Upper lobe of left lung (tissue), 6 donors: ENCODE data around the gene FOXN4. TPM values are rescaled to one million over a fixed set of nuclear protein-coding genes. Genes with fewer than 3 reads are reported as not detected.

Experiments used
- ATAC-seq, 2 donors: fragments of 200-7000 bp; cut with Tn5 transposase; one replicate each; pipeline ENCODE4 v1.9.1; 2022; ENCODE audit warnings: mild to moderate bottlenecking in 2 of 2, moderate library complexity in 2 of 2; ENCODE audit not compliant: low FRiP score in 2 of 2
- DNase-seq, 2 donors: peaks; one replicate each; pipeline ENCODE4 v3.0.0-alpha.2; 2019 to 2020
- H3K27ac ChIP-seq, 4 donors: fragments of 200-600 bp; sonication (generic); one replicate each; pipeline ENCODE4 v1.5.1; 2016 to 2019
- H3K27me3 ChIP-seq, 4 donors: fragments of 200-600 bp; sonication (generic); one replicate each; pipeline ENCODE4 v1.5.1; 2017 to 2019
- H3K36me3 ChIP-seq, 4 donors: fragments of 200-600 bp; sonication (generic); one replicate each; pipeline ENCODE4 v1.5.1; 2016 to 2019
- H3K4me1 ChIP-seq, 4 donors: fragments of 200-600 bp; sonication (generic); one replicate each; pipeline ENCODE4 v1.5.1; 2018 to 2019
- H3K4me3 ChIP-seq, 4 donors: fragments of 200-600 bp; sonication (generic); one replicate each; pipeline ENCODE4 v1.5.1; 2017 to 2019; ENCODE audit warnings: mild to moderate bottlenecking in 2 of 4, moderate library complexity in 1 of 4
- H3K9me3 ChIP-seq, 4 donors: fragments of 200-600 bp; sonication (generic); one replicate each; pipeline ENCODE4 v1.5.1; 2018 to 2019
- CTCF ChIP-seq, 6 experiments: fragments of 450-650 bp in 4 of 6; fragments of 200-600 bp in 2 of 6; sonication (generic) in 2 of 6; IDR thresholded peaks; one replicate each; pipeline ENCODE4 v1.5.1; 2016 to 2019; ENCODE audit warnings: antibody characterized with exemption in 6 of 6
- EP300 ChIP-seq, 4 donors: sonication (generic); formaldehyde crosslinking; IDR thresholded peaks; one replicate each; pipeline ENCODE4 v1.5.1; 2017; ENCODE audit warnings: antibody characterized with exemption in 4 of 4, control low read depth in 2 of 4
- POLR2A ChIP-seq, 4 donors: fragments of 450-650 bp; IDR thresholded peaks; one replicate each; pipeline ENCODE4 v1.5.1; 2016 to 2017; ENCODE audit warnings: antibody characterized with exemption in 4 of 4, mild to moderate bottlenecking in 2 of 4
- POLR2AphosphoS5 ChIP-seq, 2 donors: sonication (generic); formaldehyde crosslinking; IDR thresholded peaks; one replicate each; pipeline ENCODE4 v1.5.1; 2017; ENCODE audit warnings: antibody characterized with exemption in 2 of 2
- WGBS, 2 donors: methylation state at CpG; one replicate each; pipeline ENCODE4 v1.1.5; 2017 to 2018; 5-methylcytosine and 5-hydroxymethylcytosine counted together
- total RNA-seq, 6 donors: library from RNA; depleted of rRNA in 4 of 6; stranded (reverse); fragments of >200 nt in 4 of 6; gene quantifications; one replicate each; pipeline versions ENCODE4 v1.1.0 to v1.2.1, GENCODE V29; 2016 to 2021
- donor health status: DM: no; HTN: no; CAD: no; lungs with moderate emphysema.
- donor health status: DM: no; HTN: yes; CAD: no; lungs with severe emphysema.

FOXN4 gene
- total RNA-seq, 6 donors from 2014 or later, result 0.49 to 5.2 (median 1.1) TPM; not detected in 3

GRCh38 chr12:109277255-109277898, 31.7 kb downstream of the FOXN4 start:
- TF ChIP-seq POLR2AphosphoS5 (IDR thresholded peaks at IDR 0.05) (no peak), POLR2A (IDR thresholded peaks at IDR 0.05) (no peak), EP300 (IDR thresholded peaks at IDR 0.05) (no peak)
- ATAC-seq (no peak), DNase-seq (no peak)
- WGBS, 2 donors, result 89 to 91% methylated on average over 6 to 8 of the region's 8 CpGs
- Histone ChIP-seq H3K4me1 (peaks cover 0 to 5% (median 1%) of the 10 kb centered on the region in 4 donors), H3K36me3 (no peaks in the 10 kb centered on the region), H3K4me3 (no peak overlapping the region), H3K9me3 (no peaks in the 10 kb centered on the region), H3K27me3 (no peaks in the 10 kb centered on the region), H3K27ac (no peak overlapping the region)

GRCh38 chr12:109276160-109276559, 32.9 kb downstream of the FOXN4 start:
- no peaks in the 10 kb centered on the region for H3K9me3 ChIP-seq
- ATAC-seq (no peak), DNase-seq (no peak)
- no peak overlapping the region for H3K4me3 ChIP-seq
- H3K27ac ChIP-seq, result no peak overlapping the region
- TF ChIP-seq EP300 (IDR thresholded peaks at IDR 0.05) (no peak), CTCF (IDR thresholded peaks at IDR 0.05) (no peak), POLR2AphosphoS5 (IDR thresholded peaks at IDR 0.05) (no peak), POLR2A (IDR thresholded peaks at IDR 0.05) (no peak)
- peaks cover 0 to 5% (median 1%) of the 10 kb centered on the region in 4 donors for H3K4me1 ChIP-seq
- no peaks in the 10 kb centered on the region for H3K27me3 ChIP-seq
- H3K36me3 ChIP-seq, result no peaks in the 10 kb centered on the region
- WGBS, 2 donors, result 93 to 95% methylated on average over 5 of the region's 5 CpGs

- WGBS, 2 donors, result 66 to 71% methylated on average over 4 of the region's 4 CpGs
- TF ChIP-seq POLR2AphosphoS5 (IDR thresholded peaks at IDR 0.05) (no peak), CTCF (IDR thresholded peaks at IDR 0.05) (no peak)
- Histone ChIP-seq H3K9me3 (peaks cover 0 to 6% (median 0%) of the 10 kb centered on the region in 4 donors), H3K27me3 (no peaks in the 10 kb centered on the region), H3K4me3 (no peak overlapping the region), H3K27ac (no peak overlapping the region), H3K4me1 (peaks cover 0 to 5% (median 1%) of the 10 kb centered on the region in 4 donors), H3K36me3 (no peaks in the 10 kb centered on the region)
- DNase-seq (no peak), ATAC-seq (no peak)
Measured at GRCh38 chr12:109275173-109275572, 33.9 kb downstream of the FOXN4 start.

- TF ChIP-seq CTCF (IDR thresholded peaks at IDR 0.05), result no peak
- no peak for TF ChIP-seq POLR2A (IDR thresholded peaks at IDR 0.05)
- TF ChIP-seq EP300 (IDR thresholded peaks at IDR 0.05), result no peak
- no peak for TF ChIP-seq POLR2AphosphoS5 (IDR thresholded peaks at IDR 0.05)
- Histone ChIP-seq H3K27ac (no peak overlapping the region), H3K4me1 (peaks cover 0 to 5% (median 1%) of the 10 kb centered on the region in 4 donors), H3K4me3 (no peak overlapping the region), H3K9me3 (peaks cover 0 to 6% (median 0%) of the 10 kb centered on the region in 4 donors), H3K36me3 (no peaks in the 10 kb centered on the region), H3K27me3 (no peaks in the 10 kb centered on the region)
- no peak for DNase-seq
- 94% methylated on average over 1 of the region's 1 CpG; no CpG with 5 or more reads in 1 of the 2 donors for WGBS, 2 donors
- no peak for ATAC-seq
Measured at GRCh38 chr12:109274381-109274780, 34.7 kb downstream of the FOXN4 start.

- no peak for ATAC-seq
- WGBS, 2 donors, result 19 to 29% methylated on average over 15 to 16 of the region's 16 CpGs
- Histone ChIP-seq H3K9me3 (peaks cover 0 to 6% (median 0%) of the 10 kb centered on the region in 4 donors), H3K4me1 (peaks cover 0 to 4% (median under 1%) of the 10 kb centered on the region in 4 donors), H3K27ac (no peak overlapping the region), H3K27me3 (no peaks in the 10 kb centered on the region), H3K4me3 (no peak overlapping the region), H3K36me3 (peaks cover 0 to 2% (median 0%) of the 10 kb centered on the region in 4 donors)
- peak in 1 of 2 donors; percentile 77 for DNase-seq
- TF ChIP-seq POLR2A (IDR thresholded peaks at IDR 0.05) (no peak), POLR2AphosphoS5 (IDR thresholded peaks at IDR 0.05) (no peak)
Measured at GRCh38 chr12:109273354-109273753, 35.7 kb downstream of the FOXN4 start.

- no peak for DNase-seq
- Histone ChIP-seq H3K4me3 (no peak overlapping the region), H3K4me1 (no peaks in the 10 kb centered on the region), H3K27ac (no peak overlapping the region), H3K36me3 (peaks cover 0 to 19% (median 7%) of the 10 kb centered on the region in 4 donors), H3K9me3 (peaks cover 0 to 6% (median 0%) of the 10 kb centered on the region in 4 donors), H3K27me3 (no peaks in the 10 kb centered on the region)
- TF ChIP-seq POLR2A (IDR thresholded peaks at IDR 0.05) (no peak), CTCF (IDR thresholded peaks at IDR 0.05) (no peak), POLR2AphosphoS5 (IDR thresholded peaks at IDR 0.05) (no peak), EP300 (IDR thresholded peaks at IDR 0.05) (no peak)
- 93 to 96% methylated on average over 3 of the region's 3 CpGs for WGBS, 2 donors
- no peak for ATAC-seq
Measured at GRCh38 chr12:109271418-109271817, 37.7 kb downstream of the FOXN4 start.
